ENCODE measurements around the gene AKIRIN1.
"Not testable (repeated sequence)": the region's sequence is repeated elsewhere in the genome, so short reads cannot be mapped to it uniquely, and the experiment has no call there.

AKIRIN1 gene

GRCh38 chr1:38994196-38994595, 3.1 kb downstream of the AKIRIN1 start:
- DNase-seq (ENCODE audit: low read depth, low spot score), result no peak

- no peak for DNase-seq (ENCODE audit: low read depth, low spot score)
These were observed 6.2 kb downstream of the AKIRIN1 start for GRCh38 chr1:38997034-38997900.

- DNase-seq (ENCODE audit: low read depth, low spot score), result no peak
These were observed 6.8 kb downstream of the AKIRIN1 start for GRCh38 chr1:38997901-38998190.

GRCh38 chr1:39001516-39002421, 10.7 kb downstream of the AKIRIN1 start:
- DNase-seq (ENCODE audit: low read depth, low spot score), result no peak

GRCh38 chr1:39003281-39003680, 12.2 kb downstream of the AKIRIN1 start:
- no peak for DNase-seq (ENCODE audit: low read depth, low spot score)

- DNase-seq (ENCODE audit: low read depth, low spot score), result no peak
These were observed 12.7 kb downstream of the AKIRIN1 start for GRCh38 chr1:39003794-39004193.

GRCh38 chr1:39006287-39006686, 15.2 kb downstream of the AKIRIN1 start:
- no peak for DNase-seq (ENCODE audit: low read depth, low spot score)

- DNase-seq (ENCODE audit: low read depth, low spot score), result no peak
These were observed 15.9 kb downstream of the AKIRIN1 start for GRCh38 chr1:39006726-39007645.

- DNase-seq (ENCODE audit: low read depth, low spot score), result not testable (repeated sequence)
These were observed 23.9 kb downstream of the AKIRIN1 start for GRCh38 chr1:39014956-39015355.

GRCh38 chr1:39016604-39017171, 25.6 kb downstream of the AKIRIN1 start:
- no peak for DNase-seq (ENCODE audit: low read depth, low spot score)

GRCh38 chr1:39017266-39017665, 26.2 kb downstream of the AKIRIN1 start:
- no peak for DNase-seq (ENCODE audit: low read depth, low spot score)

GRCh38 chr1:39020494-39020893, 29.4 kb downstream of the AKIRIN1 start:
- DNase-seq (ENCODE audit: low read depth, low spot score), result not testable (repeated sequence)

- no peak for DNase-seq (ENCODE audit: low read depth, low spot score)
These were observed 30.4 kb downstream of the AKIRIN1 start for GRCh38 chr1:39021426-39021825.

GRCh38 chr1:39023140-39023539, 32.1 kb downstream of the AKIRIN1 start:
- no peak for DNase-seq (ENCODE audit: low read depth, low spot score)

- peak; percentile 37 for DNase-seq (ENCODE audit: low read depth, low spot score)
These were observed 35.2 kb downstream of the AKIRIN1 start, which contains the start of gene NDUFS5 for GRCh38 chr1:39026051-39026865. NDUFS5 (plus strand) TSS chr1:39026350; CDS start chr1:39028725, 2,375 bp downstream.

- no peak for DNase-seq (ENCODE audit: low read depth, low spot score)
These were observed 35.9 kb downstream of the AKIRIN1 start for GRCh38 chr1:39026866-39027507.

GRCh38 chr1:39034114-39034654, 43.1 kb downstream of the AKIRIN1 start:
- DNase-seq (ENCODE audit: low read depth, low spot score), result no peak

GRCh38 chr1:39036678-39037077, 45.6 kb downstream of the AKIRIN1 start:
- DNase-seq (ENCODE audit: low read depth, low spot score), result no peak

- no peak for DNase-seq (ENCODE audit: low read depth, low spot score)
These were observed 52.4 kb downstream of the AKIRIN1 start for GRCh38 chr1:39043513-39043912.

Data from activated naive CD8-positive, alpha-beta T cell treated with anti-CD3 and anti-CD28 coated beads, Interleukin-2, amount 50 U/mL, for 16 hours (primary cell).